GM19240 (cell line): ENCODE data around the gene LRRIQ4.
A peak's percentile ranks its signal among the peaks of the same experiment; 100 is the strongest.

ENCODE experiments used
- DNase-seq: peaks from one replicate; pipeline ENCODE4 v3.0.0; 2011; ENCODE audit warnings: low spot score; ENCODE audit not compliant: insufficient read length

LRRIQ4 gene

GRCh38 chr3:169809230-169809795 is 3.4 kb upstream of the LRRIQ4 start:
- DNase-seq, result no peak

GRCh38 chr3:169811631-169812331 is 889 bp upstream of the LRRIQ4 start:
- DNase-seq, result no peak

- no peak for DNase-seq
Measured at GRCh38 chr3:169813278-169813677, 608 bp downstream of the LRRIQ4 start.

- peak; percentile 41 for DNase-seq
Measured at GRCh38 chr3:169813757-169814517, 1.3 kb downstream of the LRRIQ4 start.

- no peak for DNase-seq
Measured at GRCh38 chr3:169815590-169816150, 3.0 kb downstream of the LRRIQ4 start.

- DNase-seq, result no peak
Measured at GRCh38 chr3:169818316-169818715, 5.6 kb downstream of the LRRIQ4 start.

DNA sequence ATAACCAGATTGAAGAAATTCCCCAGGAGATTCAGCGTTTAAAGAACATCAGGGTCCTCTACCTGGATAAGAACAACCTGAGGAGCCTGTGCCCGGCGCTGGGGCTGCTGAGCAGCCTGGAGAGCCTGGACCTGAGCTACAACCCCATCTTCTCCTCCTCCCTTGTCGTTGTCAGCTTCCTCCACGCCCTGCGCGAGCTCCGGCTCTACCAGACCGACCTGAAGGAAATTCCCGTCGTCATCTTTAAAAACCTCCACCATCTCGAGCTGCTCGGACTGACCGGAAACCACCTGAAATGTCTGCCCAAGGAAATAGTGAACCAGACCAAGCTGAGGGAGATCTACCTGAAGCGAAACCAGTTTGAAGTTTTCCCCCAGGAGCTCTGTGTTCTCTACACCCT is 9.4 kb downstream of the LRRIQ4 start:
- DNase-seq, result no peak

DNA sequence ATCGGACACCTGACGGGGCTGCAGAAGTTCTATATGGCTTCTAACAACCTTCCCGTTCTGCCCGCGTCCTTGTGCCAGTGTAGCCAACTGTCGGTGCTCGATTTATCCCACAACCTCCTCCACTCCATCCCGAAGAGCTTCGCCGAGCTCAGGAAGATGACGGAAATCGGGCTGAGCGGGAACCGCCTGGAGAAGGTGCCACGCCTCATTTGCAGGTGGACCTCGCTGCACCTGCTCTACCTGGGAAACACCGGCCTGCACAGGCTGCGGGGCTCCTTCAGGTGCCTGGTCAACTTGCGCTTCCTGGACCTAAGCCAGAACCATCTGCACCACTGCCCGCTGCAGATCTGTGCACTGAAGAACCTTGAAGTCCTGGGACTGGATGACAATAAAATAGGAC is 9.9 kb downstream of the LRRIQ4 start:
- DNase-seq, result no peak

DNA sequence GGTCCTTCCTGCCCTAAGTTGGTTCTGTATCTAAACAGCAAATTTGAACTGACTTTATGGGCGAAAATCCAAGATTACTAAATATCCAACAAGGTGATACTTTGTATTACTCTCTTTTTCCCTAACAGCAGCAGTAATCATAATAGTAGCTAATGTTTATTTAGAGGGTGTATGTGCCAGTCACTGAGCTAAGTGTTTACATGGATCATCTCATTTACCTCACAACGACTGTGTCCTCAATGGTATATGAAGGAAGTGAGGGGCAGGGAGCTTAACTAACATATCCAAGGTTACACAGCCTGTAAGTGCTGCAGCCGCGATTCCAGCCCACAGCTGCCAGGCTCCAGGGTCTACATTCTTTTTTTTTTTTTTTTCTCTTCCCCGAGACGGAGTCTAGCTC is 10.3 kb downstream of the LRRIQ4 start:
- no peak for DNase-seq

DNA sequence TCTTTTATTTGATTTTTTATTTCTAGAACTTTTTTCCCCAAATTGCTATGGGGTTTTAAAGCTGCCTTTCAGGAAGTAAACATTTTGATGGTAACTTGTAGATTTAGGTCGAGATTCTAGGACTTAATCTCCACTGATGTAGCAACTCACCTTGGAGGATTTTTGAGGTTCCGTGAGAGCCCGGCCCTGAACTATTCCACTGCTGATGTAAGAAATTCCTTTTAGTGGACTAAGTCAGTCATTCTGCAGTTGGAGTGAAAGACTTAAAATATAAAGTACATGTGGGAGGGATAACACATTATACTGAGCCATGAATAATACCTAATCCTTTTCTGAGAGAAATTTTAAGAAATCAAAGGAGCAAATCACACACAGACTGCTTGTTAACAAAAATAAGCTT is 12.6 kb downstream of the LRRIQ4 start:
- DNase-seq, result no peak

DNA sequence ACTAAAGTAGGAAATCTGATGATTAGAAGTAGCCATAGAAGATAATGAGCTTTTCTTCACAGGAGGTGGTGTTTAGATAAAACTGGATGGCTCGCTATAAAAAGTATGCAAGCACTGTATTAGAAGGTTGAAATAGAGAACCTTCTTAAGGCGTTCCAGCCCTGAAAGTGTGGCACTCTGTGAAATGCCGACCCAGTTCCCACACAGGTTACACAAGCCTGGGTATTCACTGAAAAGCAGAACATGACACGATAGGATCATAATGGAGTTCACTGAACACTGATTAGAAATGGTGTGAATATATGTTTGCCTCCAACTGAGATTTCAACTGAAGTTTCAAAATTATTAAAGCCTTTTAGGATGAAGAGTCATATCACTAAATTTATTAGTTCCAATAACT is 15.0 kb downstream of the LRRIQ4 start:
- DNase-seq, result no peak

DNA sequence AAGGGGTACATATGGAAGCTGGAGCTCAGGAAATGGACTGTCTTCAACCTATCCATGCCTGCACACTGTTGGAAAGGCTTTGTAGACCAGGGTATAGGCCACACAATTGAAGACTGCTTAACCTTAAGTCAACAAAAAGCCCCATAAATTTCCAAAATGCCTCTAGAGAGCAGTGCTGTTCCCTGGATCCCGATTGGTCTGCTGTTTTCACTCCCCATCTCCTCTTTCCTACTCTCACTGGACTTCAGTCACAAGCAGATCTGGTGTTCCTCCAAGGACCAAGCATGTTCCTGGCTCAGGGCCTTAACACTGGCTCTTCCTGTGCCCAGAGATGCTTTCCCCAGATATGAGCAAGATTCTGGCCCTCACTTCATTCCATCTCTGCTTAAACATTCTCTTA is 22.9 kb downstream of the LRRIQ4 start:
- DNase-seq, result no peak

- no peak for DNase-seq
Measured at GRCh38 chr3:169836078-169836941, 23.6 kb downstream of the LRRIQ4 start.

GRCh38 chr3:169836942-169837275 is 24.2 kb downstream of the LRRIQ4 start:
- no peak for DNase-seq

- no peak for DNase-seq
Measured at GRCh38 chr3:169838511-169839030, 25.9 kb downstream of the LRRIQ4 start.

DNA sequence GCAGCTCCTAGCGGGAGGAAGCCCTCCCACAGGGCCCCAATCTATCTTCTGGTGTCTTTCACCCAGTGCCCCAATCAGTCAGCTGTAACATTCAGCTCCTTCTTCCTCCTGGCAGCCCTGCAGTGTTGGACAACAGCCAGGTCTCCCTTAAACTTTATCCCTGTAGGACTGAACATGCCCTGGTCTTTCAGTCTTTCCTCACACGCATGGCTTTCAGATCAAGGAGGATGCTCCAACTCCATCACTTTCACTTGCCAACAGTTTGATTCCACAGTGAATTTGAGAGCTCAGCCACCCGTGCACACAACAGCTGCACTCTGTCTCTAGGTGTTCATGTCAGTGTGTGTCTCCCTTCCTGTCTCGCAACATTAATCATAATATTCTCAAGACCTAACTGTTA is 28.5 kb downstream of the LRRIQ4 start:
- no peak for DNase-seq

DNA sequence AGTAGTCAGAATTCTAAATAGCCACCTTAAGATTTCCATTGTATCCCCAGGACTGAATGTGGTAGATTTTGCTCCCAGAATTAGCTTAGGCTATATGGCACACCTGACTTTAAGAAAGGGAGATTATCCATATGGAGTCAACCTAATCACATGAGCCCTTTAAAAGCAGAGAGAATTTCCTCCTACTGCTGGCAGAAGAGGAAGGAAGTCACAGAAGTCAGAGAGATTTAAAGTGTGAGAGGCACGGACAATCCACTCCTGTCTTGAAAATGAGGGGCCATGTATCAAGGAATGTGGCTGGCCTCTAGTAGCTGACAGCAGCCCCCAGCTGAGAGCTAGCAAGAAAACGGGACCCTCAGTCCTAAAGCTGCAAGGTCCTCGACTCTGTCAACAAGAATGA is 30.3 kb downstream of the LRRIQ4 start:
- no peak for DNase-seq

- no peak for DNase-seq
Measured at GRCh38 chr3:169846458-169847193, 34.0 kb downstream of the LRRIQ4 start.

DNA sequence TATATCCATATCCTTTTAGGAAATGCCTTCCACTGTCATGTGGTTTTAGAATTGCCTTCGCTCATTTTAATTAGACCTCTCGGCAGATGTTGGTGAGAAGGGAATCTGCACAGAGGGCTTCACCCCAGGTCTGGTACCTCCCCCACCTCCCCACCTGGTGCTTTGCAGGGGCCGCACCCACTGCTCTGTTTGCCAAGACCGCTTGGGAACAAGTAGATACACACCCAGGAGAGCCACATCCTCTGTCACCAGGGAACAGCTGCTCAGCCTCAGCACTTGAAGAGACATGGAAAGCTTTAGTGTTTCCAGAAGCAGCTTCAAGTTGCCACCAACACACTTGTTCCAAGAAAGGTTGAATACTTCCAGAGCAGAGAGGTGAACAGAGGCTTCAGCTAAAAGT is 35.2 kb downstream of the LRRIQ4 start:
- DNase-seq, result no peak

DNA sequence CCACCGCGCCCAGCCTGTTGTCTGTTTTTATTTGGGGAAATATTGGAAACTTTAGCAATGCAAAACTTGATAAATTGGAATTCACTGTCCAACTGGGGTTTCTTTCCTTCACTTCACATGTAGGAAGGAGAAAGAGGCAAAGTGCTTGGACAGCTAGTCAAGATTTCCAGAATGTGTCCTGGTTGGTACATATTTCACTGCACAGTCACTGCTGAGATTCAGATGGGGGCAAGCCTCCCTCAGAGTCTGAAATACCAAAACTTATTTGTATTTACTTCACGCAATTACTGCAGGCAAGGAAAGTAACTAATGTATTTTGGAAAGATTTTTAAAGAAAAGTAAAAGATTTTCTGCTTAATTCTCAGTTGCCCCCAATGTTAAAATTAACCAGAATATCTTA is 36.1 kb downstream of the LRRIQ4 start:
- DNase-seq, result no peak

DNA sequence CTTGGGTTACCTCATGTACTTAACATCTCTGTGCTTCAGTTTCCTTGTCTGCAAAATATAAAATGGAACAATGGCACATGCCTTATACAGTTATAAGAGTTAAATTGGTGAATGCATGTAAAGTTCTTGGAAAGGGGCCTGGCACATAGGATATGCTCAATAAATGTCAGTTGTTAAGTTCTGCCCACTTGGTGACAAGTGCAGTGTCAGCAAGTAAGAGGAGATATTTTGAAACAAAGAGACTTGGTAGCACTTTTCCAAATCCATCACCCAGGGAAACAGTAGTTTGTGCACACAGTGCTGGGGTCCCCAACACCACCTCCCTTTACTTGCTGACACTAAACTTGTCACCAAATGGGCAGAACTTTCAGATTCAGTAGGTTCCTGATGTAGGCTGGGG is 37.9 kb downstream of the LRRIQ4 start:
- DNase-seq, result no peak
